ENCODE measurements around the gene CXCR6. TPM values are rescaled to one million over a fixed set of nuclear protein-coding genes. Genes with fewer than 3 reads are reported as not detected.

Gene CXCR6
- total RNA-seq, 1 experiment from 2014 or later: not detected

DNA sequence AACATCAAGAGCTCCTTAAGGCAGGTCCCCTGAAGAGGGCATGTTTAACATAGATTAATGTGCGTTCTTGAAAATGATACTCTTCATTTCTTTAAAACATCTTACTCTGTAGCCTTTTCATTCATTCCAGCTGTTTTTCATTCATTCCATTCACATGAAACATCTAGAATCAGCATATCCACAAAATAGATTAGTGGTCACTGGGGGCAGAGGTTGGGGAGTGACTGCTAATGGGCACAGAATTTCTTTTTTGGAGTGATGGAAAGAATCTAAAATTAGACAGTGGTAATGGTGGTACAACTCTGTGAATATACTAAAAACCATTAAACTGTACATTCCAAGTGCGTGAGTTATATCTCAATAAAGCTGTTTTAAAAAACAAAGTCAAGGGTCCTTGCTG is 15.4 kb upstream of the CXCR6 start:
- no peak overlapping the region for H3K56ac ChIP-seq (ENCODE audit: insufficient read length, low read depth, low read length)
- no peaks in the 10 kb centered on the region for H3K79me2 ChIP-seq (ENCODE audit: insufficient read depth, low read length)
- no peak overlapping the region for H2AK5ac ChIP-seq (ENCODE audit: insufficient read length, low read length)
- no peaks in the 10 kb centered on the region for H3K27me3 ChIP-seq (ENCODE audit: insufficient read depth, low read length)
- no peak overlapping the region for H4K5ac ChIP-seq (ENCODE audit: insufficient read length, low read depth, low read length)
- no peak overlapping the region for H4K91ac ChIP-seq (ENCODE audit: insufficient read length, low read depth, low read length)
- H3K9me3 Mint-ChIP-seq: no peaks in the 10 kb centered on the region
- no peaks in the 10 kb centered on the region for H3K4me1 Mint-ChIP-seq
- no peak overlapping the region for H3K27ac ChIP-seq (ENCODE audit: insufficient read length, low read depth, low read length)
- no peak overlapping the region for H2BK12ac ChIP-seq (ENCODE audit: insufficient read length, low read depth, low read length)
- no peaks in the 10 kb centered on the region for H4K20me1 ChIP-seq (ENCODE audit: control insufficient read depth, insufficient read depth, insufficient read length)
- no peak overlapping the region for H3K14ac ChIP-seq (ENCODE audit: insufficient read depth, low read length)
- no peak overlapping the region for H3K18ac ChIP-seq (ENCODE audit: insufficient read length, low read depth, low read length)
- no peak overlapping the region for H3K4me3 Mint-ChIP-seq
- no peak overlapping the region for H4K8ac ChIP-seq (replicated peaks; ENCODE audit: insufficient read length, low read depth, low read length)
- H2BK20ac ChIP-seq (ENCODE audit: low read depth, low read length, poor library complexity, severe bottlenecking): no peak overlapping the region
- H3K23me2 ChIP-seq (ENCODE audit: insufficient read length, low read depth, low read length, poor library complexity, severe bottlenecking): no peaks in the 10 kb centered on the region
- H3K27me3 Mint-ChIP-seq (ENCODE audit: low read depth): no peaks in the 10 kb centered on the region; the same call in 1 of the 2 replicates
- no peaks in the 10 kb centered on the region for H3K4me1 ChIP-seq (ENCODE audit: insufficient read depth, low read length)
- no peak overlapping the region for H2BK15ac ChIP-seq (ENCODE audit: low read depth, low read length)
- peaks cover 23 to 73% (median 72%) of the 10 kb centered on the region in 3 experiments; a peak in 6 of 7 replicates for H3K36me3 Mint-ChIP-seq (ENCODE audit: insufficient read depth in 1 of 3, low read depth in 3 of 3)
- no peaks in the 10 kb centered on the region for H3K9me3 ChIP-seq (ENCODE audit: control insufficient read depth, low read depth, low read length)
- H3K4ac ChIP-seq (ENCODE audit: low read depth, low read length): no peak overlapping the region
- no peak for DNase-seq
- no peak overlapping the region for H2AFZ ChIP-seq (ENCODE audit: low read length)
- no peak overlapping the region for H2BK5ac ChIP-seq (ENCODE audit: insufficient read length, low read length)
- no CpG with 5 or more reads among the region's 2 CpGs for WGBS (ENCODE audit: extremely low coverage, insufficient read length, low lambda C conversion rate)
- no peak overlapping the region for H3K23ac ChIP-seq (ENCODE audit: insufficient read length, low read depth, low read length)
- no peak overlapping the region for H3T11ph ChIP-seq (ENCODE audit: low read length)
- no peak overlapping the region for H3K4me2 ChIP-seq (ENCODE audit: insufficient read depth, insufficient read length, low read length)
- H3K79me1 ChIP-seq (ENCODE audit: insufficient read depth, low read depth, low read length, poor library complexity, severe bottlenecking): no peaks in the 10 kb centered on the region
- H3K9ac ChIP-seq (ENCODE audit: extremely low read depth, insufficient read length, low read length): no peak overlapping the region
- TF ChIP-seq, protein P1, sequence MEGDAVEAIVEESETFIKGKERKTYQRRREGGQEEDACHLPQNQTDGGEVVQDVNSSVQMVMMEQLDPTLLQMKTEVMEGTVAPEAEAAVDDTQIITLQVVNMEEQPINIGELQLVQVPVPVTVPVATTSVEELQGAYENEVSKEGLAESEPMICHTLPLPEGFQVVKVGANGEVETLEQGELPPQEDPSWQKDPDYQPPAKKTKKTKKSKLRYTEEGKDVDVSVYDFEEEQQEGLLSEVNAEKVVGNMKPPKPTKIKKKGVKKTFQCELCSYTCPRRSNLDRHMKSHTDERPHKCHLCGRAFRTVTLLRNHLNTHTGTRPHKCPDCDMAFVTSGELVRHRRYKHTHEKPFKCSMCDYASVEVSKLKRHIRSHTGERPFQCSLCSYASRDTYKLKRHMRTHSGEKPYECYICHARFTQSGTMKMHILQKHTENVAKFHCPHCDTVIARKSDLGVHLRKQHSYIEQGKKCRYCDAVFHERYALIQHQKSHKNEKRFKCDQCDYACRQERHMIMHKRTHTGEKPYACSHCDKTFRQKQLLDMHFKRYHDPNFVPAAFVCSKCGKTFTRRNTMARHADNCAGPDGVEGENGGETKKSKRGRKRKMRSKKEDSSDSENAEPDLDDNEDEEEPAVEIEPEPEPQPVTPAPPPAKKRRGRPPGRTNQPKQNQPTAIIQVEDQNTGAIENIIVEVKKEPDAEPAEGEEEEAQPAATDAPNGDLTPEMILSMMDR (conservative IDR thresholded peaks at IDR 0.05): no peak
- H3K27ac Mint-ChIP-seq: no peak overlapping the region
- H2BK120ac ChIP-seq (ENCODE audit: low read depth, low read length, poor library complexity, severe bottlenecking): no peak overlapping the region

Measured in H9 (cell line).